Measurements from ENCODE around the gene TRIP13.

DNA sequence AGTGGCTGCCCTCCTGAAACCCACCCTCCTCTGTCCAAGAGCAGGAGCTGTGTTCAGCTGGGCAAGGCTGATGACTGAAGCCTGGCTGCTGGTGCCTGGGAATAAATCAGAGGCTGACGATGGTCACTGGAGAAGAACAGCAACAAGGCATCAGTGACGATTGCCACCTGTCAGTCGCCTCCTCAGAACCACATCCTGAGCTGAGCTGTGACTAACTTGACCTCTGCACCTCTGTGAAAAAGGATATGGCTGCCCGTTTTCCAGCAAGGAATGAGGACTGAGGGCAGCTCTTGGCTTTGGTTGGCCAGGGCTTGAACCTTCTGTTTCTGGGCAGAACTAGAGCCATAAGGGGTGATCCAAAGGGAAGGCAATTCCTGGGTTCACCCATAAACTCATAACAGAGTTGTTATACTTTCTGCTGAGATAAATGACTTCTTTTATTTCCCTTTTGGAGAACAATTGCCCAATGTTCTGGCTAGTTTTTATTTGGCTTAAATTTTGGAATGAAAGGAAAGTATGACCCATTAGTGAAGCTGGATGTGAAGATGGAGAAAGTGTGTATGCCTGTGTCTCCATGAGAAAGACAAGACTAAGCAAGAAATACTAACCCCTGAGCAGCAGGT, 40.1 kb downstream of the TRIP13 start:
- TF ChIP-seq, protein P1, sequence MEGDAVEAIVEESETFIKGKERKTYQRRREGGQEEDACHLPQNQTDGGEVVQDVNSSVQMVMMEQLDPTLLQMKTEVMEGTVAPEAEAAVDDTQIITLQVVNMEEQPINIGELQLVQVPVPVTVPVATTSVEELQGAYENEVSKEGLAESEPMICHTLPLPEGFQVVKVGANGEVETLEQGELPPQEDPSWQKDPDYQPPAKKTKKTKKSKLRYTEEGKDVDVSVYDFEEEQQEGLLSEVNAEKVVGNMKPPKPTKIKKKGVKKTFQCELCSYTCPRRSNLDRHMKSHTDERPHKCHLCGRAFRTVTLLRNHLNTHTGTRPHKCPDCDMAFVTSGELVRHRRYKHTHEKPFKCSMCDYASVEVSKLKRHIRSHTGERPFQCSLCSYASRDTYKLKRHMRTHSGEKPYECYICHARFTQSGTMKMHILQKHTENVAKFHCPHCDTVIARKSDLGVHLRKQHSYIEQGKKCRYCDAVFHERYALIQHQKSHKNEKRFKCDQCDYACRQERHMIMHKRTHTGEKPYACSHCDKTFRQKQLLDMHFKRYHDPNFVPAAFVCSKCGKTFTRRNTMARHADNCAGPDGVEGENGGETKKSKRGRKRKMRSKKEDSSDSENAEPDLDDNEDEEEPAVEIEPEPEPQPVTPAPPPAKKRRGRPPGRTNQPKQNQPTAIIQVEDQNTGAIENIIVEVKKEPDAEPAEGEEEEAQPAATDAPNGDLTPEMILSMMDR (IDR thresholded peaks at IDR 0.05): no peak
- TF ChIP-seq SIN3A (IDR thresholded peaks at IDR 0.05; ENCODE audit: borderline replicate concordance, insufficient read depth, low read depth, low read length) (no peak), POLR2AphosphoS5 (IDR thresholded peaks at IDR 0.05; ENCODE audit: low read depth, low read length) (no peak)
- TF ChIP-seq, protein P2, sequence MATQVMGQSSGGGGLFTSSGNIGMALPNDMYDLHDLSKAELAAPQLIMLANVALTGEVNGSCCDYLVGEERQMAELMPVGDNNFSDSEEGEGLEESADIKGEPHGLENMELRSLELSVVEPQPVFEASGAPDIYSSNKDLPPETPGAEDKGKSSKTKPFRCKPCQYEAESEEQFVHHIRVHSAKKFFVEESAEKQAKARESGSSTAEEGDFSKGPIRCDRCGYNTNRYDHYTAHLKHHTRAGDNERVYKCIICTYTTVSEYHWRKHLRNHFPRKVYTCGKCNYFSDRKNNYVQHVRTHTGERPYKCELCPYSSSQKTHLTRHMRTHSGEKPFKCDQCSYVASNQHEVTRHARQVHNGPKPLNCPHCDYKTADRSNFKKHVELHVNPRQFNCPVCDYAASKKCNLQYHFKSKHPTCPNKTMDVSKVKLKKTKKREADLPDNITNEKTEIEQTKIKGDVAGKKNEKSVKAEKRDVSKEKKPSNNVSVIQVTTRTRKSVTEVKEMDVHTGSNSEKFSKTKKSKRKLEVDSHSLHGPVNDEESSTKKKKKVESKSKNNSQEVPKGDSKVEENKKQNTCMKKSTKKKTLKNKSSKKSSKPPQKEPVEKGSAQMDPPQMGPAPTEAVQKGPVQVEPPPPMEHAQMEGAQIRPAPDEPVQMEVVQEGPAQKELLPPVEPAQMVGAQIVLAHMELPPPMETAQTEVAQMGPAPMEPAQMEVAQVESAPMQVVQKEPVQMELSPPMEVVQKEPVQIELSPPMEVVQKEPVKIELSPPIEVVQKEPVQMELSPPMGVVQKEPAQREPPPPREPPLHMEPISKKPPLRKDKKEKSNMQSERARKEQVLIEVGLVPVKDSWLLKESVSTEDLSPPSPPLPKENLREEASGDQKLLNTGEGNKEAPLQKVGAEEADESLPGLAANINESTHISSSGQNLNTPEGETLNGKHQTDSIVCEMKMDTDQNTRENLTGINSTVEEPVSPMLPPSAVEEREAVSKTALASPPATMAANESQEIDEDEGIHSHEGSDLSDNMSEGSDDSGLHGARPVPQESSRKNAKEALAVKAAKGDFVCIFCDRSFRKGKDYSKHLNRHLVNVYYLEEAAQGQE (IDR thresholded peaks at IDR 0.05; ENCODE audit: insufficient read depth in 1 of 2, low read depth in 2 of 2, low read length in 1 of 2): no peak

All from Panc1 (cell line).